GM21723 (cell line): ENCODE results near the gene FABP3.

ENCODE experiments used
- ATAC-seq: cut with Tn5 transposase; IDR thresholded peaks from one replicate; pipeline ENCODE4 v1.9.1; 2021; ENCODE audit warnings: mild to moderate bottlenecking, moderate library complexity; ENCODE audit not compliant: unreplicated experiment

Gene FABP3

DNA sequence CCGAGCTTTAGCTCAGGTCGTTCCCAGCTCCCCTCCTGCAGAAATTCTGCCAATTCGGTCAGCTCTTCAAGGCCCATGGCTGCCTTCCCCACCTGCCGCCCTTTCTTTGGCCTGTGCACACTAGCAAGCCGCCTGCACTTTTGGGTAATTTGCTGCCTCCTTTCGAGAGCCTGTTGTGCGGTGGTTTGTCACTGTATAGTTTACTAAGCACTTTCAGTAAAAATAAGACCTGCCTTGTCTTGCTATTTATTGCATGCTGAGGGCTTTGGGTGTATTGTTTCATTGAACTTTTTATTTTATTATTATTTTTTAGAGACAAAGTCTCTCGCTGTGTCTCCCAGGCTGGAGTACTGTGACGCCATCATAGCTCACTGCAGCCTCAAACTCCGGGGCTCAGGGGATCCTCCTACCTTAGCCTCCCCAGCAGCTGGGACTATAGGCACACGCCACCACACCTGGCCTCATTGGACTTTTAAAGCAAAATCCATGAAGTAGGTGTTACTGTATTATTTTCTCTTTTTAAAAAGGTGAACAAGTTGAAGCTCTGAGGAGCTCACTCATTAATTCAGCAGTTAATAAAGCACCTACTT, 1.1 kb upstream of the FABP3 start:
- no peak for ATAC-seq

DNA sequence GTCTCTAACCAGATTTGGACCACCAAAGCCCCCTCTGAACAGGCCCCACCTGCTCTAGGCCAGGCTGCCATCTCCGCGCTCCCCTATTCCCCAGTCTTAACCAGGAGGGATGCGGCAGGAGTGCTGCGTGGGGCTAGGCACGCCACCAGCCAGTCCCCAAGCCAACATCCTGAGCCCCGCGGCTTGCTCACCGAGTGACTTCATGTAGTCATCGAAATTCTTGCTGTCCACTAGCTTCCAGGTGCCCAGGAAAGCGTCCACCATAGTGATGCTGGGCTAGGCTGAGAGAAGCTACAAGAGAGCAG, 173 bp downstream of the FABP3 start:
- ATAC-seq, result no peak

DNA sequence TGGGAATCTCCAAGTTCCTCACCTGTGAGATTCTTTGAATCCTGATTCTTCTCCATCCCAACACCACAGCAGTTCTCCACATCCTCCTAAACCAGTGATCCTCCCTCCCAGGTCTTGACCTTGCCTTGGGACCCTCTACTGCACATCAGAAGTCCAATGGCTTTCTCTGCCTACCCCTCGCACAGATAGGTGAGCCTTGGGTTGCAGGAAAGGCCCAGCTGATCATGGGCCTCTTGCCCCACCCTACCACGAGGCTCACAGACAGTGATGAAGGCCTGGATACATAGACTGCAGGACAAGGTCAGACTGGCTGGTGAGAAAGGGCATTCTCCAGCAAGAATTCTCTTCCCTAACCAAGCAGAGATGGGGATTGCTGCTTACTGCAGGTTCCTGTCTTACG, 825 bp downstream of the FABP3 start:
- no peak for ATAC-seq

DNA sequence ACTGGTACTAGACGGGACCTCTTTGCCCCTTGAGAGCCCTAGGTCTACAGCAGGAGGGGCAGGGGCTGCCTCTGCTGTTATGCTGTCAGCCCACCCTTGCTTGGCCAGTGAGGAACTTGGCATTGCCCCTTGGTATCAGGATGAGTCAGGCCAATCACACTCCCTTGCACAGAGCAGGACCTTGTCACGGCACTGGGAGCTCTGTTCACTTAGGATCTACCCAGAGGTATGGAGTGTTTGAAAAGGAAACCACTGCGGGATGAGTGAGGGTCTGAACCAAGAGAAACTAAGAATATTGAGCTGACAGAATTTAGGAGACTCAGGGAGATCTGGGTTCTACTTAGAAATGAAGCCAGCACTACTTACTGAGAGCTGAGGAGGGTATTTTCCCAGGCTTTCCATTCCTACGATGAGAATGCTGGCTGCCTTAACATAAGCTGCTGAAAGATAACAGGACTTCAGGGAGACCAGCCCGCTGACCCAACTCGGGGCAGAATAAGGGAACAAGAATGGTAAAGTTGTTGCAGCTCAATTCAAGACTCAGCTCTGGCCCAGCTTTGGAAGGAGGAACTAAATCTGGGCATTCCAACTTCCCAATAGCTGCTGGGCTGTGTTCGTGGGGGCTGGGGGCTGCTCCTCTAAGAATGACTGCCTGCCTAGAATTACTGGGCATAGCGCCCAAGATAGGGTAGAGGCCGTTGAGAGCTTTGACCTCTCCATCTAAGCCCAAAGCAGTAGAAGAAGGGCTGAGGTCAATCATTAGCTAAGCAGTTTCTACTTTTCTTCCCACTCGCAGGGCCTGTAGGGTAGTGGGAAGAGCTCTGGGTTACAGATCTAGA, 1.5 kb downstream of the FABP3 start:
- no peak for ATAC-seq

DNA sequence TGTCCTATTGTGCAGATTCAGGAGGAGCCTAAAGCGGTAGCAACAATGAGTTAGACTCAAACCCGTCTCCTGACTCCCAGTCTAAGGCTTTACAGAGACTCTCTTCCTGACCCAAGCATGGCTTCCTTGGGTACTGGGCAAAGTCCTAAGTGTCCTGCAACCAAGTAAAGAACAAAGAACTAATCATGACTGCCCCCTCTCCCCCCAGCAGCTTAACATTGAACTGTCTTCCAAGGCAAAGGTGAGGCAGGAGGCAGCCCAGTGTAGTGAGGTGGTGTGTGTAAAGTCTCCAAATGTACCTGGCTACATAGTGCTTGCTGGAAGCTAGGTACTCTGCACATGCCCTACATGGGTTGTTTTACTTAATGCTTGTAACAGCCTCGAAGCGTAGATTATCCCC, 2.3 kb downstream of the FABP3 start:
- ATAC-seq, result no peak

DNA sequence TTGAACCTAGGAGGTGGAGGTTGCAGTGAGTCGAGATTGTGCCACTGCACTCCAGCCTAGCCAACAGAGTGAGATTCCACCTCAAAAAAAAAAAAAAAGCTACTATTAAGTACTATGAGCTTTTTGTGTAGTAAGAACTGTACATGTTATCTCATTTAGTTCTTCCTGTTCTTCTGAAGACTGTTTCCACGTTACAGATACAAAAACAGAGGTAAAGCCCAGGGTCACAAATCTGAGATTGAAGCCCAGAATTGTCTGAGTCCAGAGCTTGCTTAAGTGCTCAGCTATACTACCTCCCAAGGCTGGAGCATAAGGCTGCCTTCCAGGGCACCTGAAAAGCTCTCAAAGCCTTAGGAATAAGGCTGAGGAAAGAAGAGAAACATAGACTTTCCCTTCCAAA, 2.9 kb downstream of the FABP3 start:
- ATAC-seq, result no peak

DNA sequence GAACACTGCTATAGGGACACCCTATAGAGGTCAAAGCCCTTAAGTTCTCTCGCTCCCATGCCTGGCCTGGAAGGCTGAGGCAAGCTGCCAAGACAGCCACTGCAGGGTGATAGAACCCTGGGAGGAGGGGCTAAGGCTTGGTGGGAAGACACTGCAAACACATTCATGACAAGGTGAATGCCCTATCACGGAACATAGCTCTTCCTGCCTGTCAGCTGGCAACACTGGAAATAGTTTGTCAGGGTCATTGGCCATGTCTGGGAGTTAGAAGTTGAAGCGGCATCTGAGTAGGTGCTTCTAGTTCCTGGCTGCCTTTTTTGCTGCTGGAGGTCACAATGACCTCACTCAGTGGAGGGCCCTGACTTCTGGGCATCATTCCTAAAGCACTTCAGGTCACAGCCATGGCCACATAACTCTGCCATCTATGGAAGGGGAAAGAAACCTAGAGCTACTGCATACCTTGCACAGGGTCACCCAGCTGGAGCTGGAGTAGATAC, 4.2 kb downstream of the FABP3 start:
- ATAC-seq, result no peak

DNA sequence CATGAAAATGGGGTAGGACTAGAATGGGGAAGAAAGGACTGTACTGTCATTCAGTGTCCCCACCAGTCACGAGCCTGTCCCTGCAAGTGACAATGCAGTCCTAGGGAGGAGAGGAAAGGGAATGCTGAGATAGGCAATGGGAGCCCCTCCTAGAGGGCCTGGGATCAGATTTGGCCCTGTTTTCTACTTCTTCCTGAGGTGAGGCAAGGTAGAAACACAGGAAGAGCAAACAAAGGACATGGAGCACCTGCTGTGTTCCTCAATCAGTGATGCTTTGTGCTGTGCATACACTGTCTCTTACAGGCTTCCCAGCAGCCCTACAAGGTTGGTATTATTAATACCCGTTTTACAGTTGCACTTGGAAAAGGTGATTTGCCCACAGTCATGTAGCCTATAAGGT, 6.1 kb downstream of the FABP3 start:
- ATAC-seq, result no peak

DNA sequence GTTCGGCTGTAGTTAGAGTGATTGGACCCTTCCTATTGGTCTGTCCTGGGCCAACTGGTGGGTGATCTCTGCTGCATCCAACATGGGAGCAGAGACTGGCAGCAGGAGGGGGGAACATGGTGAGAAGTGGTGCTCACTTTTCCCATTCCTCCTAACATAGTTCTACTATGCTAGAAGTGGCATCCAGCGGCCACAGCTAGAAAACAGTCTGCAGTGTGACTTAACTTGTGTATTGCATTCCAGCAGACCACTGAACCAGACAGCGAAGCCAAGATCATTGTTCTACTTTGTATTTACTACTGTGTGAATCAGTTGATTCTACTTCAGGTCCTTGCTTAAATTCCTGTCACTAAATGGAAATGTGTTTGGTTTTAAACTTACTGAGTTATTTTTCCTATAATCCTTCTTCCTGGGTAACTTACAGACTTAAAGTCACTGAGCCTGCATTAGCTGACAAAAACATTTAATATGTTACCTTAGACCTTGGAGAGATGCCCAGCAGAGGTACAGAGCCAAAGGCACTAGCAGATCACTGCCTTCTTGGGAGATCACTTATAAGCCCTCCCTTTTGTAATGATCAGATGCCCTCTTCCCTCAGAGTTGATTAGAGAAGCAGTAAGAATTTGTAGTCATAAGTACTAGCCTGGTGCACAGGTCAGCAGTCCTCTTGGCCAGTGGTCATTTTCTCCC, 8.2 kb downstream of the FABP3 start:
- no peak for ATAC-seq

DNA sequence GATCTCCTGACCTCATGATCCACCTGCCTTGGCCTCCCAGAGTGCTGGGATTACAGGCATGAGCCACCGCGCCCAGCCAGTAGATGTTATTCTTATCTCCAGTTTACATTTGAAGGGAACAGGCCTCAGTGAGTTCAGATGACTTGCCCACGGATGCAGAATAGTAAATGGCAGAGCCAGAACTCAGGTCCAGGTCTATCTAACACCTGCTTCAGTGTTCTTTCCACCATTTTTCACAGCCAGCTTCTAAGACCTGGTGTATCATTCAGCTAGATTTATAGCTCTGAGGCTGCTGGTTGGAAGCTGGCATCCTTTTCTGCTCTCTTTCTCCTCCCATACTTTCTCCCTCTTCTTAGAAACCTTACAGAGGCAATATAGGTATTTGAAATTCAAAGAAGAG, 10.8 kb downstream of the FABP3 start:
- no peak for ATAC-seq

DNA sequence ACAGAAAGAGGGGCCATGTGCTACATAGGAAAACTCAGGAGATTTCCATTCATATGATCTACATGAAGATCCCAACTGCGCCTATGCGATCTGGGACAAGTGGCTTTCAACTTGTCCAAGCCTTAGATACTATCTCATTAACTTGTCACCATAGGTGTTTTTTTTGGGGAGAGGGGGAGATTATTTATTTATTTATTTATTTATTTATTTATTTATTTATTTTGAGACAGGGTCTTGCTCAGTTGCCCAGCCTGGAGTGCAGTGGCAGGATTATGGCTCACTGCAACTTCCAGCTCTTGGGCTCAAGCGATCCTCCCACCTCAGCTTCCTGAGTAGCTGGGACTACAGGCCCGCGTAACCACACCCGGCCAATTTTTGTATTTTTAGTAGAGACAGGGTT, 11.3 kb downstream of the FABP3 start:
- ATAC-seq, result no peak

DNA sequence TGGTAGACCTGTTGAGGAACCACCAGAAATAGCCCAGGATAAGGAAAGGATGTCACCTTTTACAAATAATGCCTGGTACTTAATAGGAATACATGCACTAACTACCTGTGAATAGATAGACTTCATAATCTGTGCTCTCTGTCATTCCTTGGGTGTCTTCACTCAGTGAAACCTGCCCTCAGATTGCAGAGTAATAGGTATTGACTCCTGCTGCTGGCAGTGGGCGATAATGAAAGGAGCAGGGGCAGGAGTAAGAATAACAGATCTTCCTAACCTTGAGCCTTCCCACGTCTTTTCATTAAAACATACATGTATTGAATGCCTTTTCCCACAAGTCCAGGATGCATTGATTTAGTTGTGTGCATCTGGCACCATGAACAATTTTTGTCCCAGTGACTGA, 16.4 kb downstream of the FABP3 start:
- ATAC-seq, result no peak

DNA sequence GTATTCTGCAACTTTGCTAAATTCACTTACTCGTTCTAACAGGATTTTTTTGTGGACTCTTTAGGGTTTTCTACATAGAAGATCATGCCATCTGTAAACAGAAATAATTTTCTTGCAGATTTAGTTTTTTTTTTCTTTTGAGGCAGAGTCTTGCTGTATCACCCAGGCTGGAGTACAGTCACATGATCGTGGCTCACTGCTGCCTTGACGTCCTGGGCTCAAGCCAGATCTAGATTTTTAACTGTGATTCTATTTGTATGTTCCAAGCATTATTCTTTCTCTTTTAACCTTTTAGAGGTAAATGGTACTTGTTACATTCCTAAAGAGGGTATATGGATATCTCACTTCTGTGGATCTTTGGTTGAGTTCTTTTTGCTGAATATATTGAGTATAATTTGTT, 18.6 kb downstream of the FABP3 start:
- ATAC-seq, result no peak

DNA sequence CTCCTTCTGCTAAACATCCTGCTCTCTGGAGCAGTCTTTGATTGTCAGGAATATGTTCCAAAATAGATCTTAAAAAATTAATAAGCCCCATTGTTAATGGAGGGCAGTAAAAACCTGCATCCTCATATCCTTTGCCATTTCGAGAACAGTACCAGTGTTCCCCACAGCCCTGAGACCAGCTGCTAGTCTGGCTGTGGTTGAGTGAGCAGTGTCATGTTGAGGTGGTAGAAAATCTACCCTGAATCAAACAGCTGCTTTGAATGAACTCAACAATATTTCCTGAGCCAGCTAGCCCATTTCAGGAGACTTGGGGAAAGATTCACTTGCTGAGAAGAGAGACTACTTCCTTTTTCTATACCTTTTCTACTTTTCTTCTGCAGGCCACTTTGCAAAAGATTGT, 24.4 kb downstream of the FABP3 start:
- no peak for ATAC-seq

DNA sequence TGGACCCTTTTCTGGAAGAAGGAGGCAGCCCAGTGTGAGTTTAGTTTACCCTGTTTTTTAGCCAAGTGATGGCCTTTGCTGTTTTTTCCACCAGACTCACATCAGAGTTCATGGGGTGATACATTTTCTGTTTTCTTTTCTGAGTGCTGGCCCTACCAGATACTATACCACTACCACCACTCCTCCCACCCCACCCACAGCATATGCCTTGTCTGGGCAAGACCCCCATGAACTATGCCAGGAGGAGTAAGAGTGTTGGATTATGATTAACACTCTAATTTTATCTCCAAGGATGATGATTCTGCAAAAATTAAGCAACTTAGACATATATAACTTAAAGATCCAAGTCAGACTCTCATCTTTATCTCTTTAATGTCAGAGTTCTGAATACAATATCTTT, 26.1 kb downstream of the FABP3 start:
- ATAC-seq, result no peak

DNA sequence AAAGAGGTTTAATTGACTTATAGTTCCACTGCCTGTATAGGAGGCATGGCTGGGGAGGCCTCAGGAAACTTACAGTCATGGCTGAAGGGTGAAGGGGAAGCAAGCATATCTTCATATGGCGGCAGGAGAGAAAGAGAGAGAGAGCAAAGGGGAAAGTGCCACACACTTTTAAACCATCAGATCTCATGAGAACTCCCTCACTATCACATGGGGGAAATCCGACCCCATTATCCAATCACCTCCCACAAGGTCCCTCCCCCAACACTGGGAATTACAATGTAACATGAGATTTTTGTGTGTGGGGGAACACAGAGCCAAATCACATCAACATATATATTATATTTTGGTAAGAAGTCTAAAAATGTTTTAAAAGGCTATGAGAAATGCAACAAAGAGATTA, 27.2 kb downstream of the FABP3 start:
- no peak for ATAC-seq

DNA sequence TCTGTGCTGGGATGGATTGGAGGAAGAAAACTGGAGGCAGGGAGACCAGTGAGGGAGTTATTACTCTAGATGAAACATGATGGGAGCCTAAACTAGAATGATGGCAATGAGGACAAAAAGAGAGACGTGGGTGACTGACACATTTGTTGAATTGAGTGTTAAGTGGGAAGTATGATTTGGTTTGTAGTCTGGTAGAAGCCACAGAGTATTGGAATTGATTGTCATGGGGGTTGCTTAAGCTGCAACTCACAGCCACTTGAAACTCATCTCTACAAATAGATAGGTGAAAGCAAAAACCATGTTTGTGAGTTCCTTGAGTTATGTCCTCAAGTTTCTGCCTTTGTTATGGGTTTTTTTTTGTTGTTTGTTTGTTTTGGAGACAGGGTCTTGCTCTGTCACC, 28.4 kb downstream of the FABP3 start:
- no peak for ATAC-seq

DNA sequence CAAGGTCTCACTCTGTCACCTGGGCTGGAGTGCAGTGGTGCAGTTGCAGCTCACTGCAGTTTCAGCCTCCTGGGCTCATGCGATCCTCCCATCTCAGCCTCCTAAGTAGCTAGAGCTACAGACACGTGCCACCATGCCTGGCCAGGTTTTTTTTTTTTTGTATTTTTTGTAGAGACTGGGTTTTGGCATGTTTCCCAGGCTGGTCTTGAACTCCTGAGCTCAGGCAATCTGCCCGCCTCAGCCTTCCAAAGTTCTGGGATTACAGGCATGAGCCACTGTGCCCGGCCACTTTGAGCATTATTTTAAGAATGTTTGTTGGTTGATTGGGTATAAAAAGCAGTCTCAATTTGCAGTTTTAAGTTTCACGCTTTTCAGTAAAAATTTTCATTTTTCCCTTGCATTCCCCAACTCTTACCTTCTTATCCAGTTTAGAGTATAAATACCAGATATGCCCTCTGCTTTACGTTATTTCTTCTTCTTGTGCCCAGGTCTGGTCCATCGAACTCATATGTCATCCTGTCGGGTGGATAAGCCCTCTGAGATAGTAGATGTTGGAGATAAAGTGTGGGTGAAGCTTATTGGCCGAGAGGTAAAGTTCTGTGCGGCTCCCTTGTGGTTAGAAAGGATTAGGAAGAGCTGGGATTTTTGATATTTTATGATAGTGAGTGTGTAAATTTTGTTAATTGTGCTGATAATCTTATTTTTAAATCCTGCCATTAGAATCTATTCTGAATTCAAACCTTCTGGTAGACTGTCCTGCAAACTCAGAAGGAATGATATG, 36.0 kb downstream of the FABP3 start:
- ATAC-seq, result no peak

DNA sequence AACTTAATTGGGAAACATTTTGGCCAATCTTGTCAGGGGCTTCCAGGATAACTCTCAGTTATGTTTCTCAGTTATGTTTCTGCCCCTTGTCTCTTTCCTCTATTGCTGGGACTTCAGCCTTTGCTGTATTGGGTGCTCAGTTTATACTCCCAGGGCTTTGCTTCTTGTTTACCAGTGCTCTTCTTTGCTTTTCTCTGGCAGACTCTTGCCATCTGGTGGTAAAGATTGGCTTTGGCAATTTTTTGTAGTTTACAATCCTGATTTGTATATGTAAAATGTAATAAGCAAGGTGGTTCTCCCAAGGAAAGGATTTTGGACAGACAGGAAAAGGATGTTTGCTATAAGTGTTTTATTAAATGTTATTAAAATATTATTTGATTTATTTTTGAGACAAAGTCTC, 37.9 kb downstream of the FABP3 start:
- no peak for ATAC-seq

DNA sequence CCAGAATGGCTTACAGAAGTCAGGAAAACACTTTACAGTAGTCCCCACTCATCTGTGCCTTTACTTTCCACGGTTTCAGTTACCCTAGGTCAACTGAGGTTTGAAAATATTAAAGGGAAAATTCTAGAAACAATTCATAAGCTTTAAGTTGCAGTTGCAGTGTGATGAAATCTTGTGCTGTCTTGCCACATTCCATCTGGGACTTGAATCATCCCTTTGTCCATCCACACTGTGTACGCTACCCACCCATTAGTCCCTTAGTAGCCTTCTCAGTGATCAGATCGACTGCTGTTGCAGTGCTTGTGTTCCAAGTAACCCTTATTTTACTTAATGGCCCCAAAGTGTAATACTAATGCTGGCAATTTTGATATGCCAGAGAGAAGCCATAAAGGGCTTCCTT, 45.5 kb downstream of the FABP3 start:
- no peak for ATAC-seq

DNA sequence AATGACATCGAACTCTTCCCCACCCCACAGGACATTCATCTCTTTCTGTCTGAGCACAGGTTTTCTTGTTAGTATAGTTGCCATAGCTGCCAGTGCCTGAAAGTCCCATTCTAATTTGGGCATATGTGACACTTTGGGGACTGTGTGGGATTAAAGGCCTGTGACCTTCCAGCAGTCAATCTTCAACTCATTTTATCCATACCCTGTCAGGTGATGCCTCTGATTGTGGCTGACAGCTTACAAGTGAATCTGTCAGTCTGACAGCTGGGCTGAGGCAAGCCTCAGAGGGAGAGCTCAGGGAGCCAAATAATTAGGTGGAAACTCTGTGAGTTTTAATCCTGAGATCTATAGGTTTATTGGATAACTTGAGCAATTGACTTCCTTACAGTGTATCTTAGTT, 46.4 kb downstream of the FABP3 start:
- ATAC-seq, result no peak

DNA sequence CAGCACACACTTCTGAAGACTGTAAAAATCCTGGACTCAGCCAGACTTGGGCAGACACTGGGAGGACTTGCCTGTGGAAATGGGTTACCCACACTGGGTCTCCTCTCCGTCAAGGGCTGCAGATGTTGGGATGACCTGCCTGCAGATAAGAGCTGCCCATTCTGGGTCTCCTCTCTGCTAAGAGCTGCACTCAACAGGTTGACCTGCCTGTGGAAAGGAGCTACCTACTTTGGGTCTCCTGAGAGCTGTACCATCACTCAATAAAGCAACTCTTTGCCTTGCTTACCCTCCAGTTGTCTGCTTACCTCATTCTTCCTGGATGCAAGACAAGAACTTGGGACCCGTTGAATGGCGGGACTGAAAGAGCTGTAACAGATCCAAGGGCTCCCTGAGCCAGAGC, 47.9 kb downstream of the FABP3 start:
- no peak for ATAC-seq
